ENCODE results near the gene PIK3R6.

Gene PIK3R6

DNA sequence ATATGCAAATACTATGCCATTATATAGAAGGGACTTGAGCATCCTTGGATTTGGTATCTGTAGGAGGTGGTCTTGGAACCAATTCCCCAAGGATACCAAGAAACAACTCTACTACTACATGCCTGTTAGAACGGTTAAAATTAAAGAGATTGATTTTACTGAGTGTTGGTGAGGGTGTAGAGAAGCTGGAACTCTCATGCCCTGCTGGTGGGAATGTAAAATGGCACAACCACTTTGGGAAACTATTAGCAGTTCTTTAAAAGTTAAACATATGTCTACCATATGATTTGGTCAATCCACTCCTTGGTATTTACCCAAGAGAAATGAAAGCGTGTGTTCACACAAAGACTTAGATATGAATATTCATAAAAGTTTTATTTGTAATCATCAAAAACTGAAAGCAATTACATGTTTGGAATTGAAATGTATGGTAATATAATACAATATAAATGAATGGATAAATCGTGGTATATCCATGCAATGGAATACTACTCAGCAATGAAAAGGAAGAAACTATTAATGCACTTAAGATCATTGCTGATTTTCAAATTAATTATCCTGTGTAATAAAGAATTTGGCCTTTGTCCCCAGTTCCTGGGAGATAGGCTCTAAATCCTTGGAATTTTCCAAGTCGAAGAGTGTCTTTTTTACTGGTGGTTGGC is 76.1 kb downstream of the PIK3R6 start:
- Histone ChIP-seq H3K36me3 (no peaks in the 10 kb centered on the region), H3K4me3 (no peak overlapping the region), H3K4me1 (peaks cover 15% of the 10 kb centered on the region)

DNA sequence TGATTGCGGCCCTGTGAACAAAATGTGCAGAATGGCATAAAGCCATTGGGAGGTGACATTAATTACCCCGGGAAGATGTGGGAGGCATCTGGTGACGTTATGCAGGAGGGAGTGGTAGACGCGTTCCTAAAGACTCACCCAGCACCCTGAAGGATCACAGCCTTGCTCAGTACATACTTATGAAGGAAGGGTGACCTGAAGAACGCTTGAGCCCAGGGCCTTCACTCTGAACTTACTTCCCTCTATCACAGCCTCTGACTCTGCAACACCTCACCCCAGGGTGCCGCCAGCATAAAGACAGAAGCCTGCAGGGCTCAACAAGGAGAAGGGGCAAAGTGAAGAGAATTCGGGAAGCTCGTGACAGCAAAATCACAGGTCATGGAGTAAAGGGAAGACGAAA is 77.7 kb downstream of the PIK3R6 start:
- Histone ChIP-seq H3K36me3 (no peaks in the 10 kb centered on the region), H3K9me3 (peaks cover 15% of the 10 kb centered on the region), H3K4me2 (0 out of 2 replicates have a peak overlapping the region, but pooled peaks have one; percentile 12)

More for the DNA sequence above, 76.1 kb downstream of the PIK3R6 start:
- Histone ChIP-seq H3K27me3 (no peaks in the 10 kb centered on the region), H3K9ac (no peak overlapping the region), H3K9me3 (peaks cover 15% of the 10 kb centered on the region), H4K20me1 (no peaks in the 10 kb centered on the region), H3K4me2 (no peak overlapping the region), H3K27ac (no peak overlapping the region)
- no peak for TF ChIP-seq Cebpa-rat (IDR thresholded peaks at IDR 0.05)

DNA sequence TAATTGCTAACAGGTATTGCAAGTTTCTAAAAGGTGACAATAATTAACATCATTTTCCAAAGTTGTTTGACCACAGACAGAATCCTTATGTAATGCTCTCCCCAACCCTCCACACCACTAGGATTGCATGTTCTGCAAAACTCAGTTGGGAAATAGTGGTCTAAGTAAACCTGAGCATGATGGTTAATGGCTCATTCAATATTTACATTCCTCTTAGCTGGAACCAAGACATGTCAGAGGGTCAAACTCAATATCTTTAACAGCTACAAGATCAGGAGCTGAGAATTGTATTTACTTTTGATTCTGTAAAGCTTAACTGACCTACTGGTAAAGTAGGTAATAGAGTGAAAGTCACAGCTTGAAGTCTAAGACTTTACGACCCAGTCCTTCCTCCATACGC is 78.5 kb downstream of the PIK3R6 start:
- Histone ChIP-seq H3K4me1 (peaks cover 6% of the 10 kb centered on the region), H3K27ac (no peak overlapping the region), H3K9ac (no peak overlapping the region), H4K20me1 (no peaks in the 10 kb centered on the region), H3K27me3 (no peaks in the 10 kb centered on the region), H3K36me3 (no peaks in the 10 kb centered on the region), H3K9me3 (peaks cover 15% of the 10 kb centered on the region), H3K4me3 (no peak overlapping the region), H3K4me2 (no peak overlapping the region)
- no peak for TF ChIP-seq Cebpa-rat (IDR thresholded peaks at IDR 0.05)

More for the DNA sequence above, 77.7 kb downstream of the PIK3R6 start:
- TF ChIP-seq Cebpa-rat (IDR thresholded peaks at IDR 0.05): no peak
- H3K9ac ChIP-seq: no peak overlapping the region
- peaks cover 10% of the 10 kb centered on the region for H3K4me1 ChIP-seq
- no peak overlapping the region for H3K4me3 ChIP-seq
- no peak overlapping the region for H3K27ac ChIP-seq
- no peaks in the 10 kb centered on the region for H3K27me3 ChIP-seq
- no peaks in the 10 kb centered on the region for H4K20me1 ChIP-seq

DNA sequence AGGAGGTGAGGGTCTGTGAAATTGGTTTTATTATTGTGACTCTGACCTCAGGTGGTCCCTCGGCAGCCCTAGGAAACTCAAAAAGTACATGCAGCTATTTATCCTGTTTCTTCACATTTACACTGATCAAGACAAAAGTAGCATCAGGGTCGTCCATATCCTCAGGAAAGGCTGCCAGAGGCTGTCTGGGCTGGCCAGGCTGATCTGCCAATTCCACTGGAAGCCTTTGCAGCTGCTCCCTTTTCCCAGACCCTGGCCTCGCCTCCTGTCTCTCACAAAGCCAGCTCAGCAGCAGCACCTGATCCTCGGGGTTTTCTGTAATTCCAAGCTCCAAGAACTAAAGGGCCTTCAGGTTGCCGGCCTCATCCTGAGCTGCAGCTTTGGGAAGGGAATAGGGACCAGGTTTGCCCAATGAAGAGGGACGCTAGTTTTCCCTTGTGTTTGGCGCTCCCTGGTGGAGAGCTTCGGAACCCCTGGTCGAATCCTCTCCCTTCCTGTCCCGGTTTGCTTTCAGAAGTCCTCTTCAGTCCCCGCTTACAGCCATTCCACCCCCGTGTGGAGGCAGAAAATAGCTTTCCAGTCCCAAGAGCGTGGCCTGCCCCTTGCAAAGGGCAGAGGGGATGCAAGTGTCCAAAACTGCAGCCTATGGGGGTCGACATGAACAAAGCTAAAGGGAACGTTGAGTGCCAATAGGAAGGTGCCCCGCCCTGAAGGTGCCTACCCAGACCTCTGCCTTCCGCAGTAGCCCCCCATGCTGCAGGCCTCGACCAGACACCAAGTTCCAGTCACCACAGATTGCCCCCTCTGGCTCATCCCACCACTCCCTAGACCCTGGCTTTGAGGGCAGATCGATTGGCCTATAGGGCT is 81.7 kb downstream of the PIK3R6 start:
- Histone ChIP-seq H3K4me1 (peaks cover 6% of the 10 kb centered on the region), H3K9me3 (no peaks in the 10 kb centered on the region), H4K20me1 (no peaks in the 10 kb centered on the region), H3K9ac (no peak overlapping the region), H3K27ac (no peak overlapping the region), H3K27me3 (no peaks in the 10 kb centered on the region), H3K36me3 (no peaks in the 10 kb centered on the region), H3K4me2 (no peak overlapping the region), H3K4me3 (no peak overlapping the region)
- no peak for TF ChIP-seq Cebpa-rat (IDR thresholded peaks at IDR 0.05)

DNA sequence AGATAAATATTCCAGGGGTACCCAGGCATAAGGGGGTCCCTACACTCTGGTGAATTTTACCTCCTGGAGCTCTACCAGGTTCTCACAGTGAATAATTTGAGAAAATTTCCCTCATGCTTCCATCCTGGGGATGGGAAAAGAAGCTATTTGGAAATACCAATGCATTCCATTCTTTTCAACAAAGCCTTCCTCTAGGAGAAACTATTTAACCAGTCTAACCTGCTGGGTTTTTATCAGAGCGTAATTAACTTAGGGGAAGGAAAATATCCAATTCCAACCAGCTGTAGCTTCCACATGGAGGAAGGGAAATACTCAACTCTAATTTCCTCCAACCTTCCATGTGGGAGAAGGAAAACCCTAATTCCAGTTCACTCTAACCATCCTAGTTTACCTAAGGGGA is 85.3 kb downstream of the PIK3R6 start:
- Histone ChIP-seq H3K27ac (no peak overlapping the region), H3K36me3 (no peaks in the 10 kb centered on the region), H3K9me3 (no peaks in the 10 kb centered on the region), H3K27me3 (no peaks in the 10 kb centered on the region), H4K20me1 (no peaks in the 10 kb centered on the region), H3K4me1 (peaks cover under 1% of the 10 kb centered on the region; the same call in 1 of the 2 replicates), H3K4me2 (no peak overlapping the region), H3K9ac (no peak overlapping the region), H3K4me3 (no peak overlapping the region)
- no peak for TF ChIP-seq Cebpa-rat (IDR thresholded peaks at IDR 0.05)

DNA sequence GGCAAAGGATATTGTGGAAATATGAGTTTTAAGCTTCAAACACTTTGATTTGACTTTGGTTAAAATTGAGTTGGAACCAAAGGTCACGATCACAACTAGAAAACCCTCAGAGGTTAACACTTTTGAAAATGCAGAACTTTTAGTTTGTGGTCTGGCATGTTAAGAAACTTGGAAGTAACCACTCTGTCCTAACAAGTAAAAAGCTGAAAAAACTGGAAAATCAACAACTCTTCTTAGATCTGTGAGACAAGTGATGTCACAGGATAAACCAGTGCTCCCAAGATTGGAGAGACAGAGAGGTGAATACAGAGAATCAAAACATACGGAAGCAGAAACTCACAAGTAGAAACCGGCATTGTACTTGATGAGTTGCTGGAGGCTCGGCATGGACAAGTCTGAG is 85.7 kb downstream of the PIK3R6 start:
- no peak overlapping the region for H3K4me2 ChIP-seq
- no peaks in the 10 kb centered on the region for H3K27me3 ChIP-seq
- H3K9me3 ChIP-seq: no peaks in the 10 kb centered on the region
- peaks cover 4% of the 10 kb centered on the region; the same call in 1 of the 2 replicates for H3K4me1 ChIP-seq
- TF ChIP-seq Cebpa-rat (IDR thresholded peaks at IDR 0.05): no peak
- H3K36me3 ChIP-seq: no peaks in the 10 kb centered on the region
- H3K9ac ChIP-seq: no peak overlapping the region
- H3K27ac ChIP-seq: no peak overlapping the region
- no peaks in the 10 kb centered on the region for H4K20me1 ChIP-seq
- H3K4me3 ChIP-seq: no peak overlapping the region

DNA sequence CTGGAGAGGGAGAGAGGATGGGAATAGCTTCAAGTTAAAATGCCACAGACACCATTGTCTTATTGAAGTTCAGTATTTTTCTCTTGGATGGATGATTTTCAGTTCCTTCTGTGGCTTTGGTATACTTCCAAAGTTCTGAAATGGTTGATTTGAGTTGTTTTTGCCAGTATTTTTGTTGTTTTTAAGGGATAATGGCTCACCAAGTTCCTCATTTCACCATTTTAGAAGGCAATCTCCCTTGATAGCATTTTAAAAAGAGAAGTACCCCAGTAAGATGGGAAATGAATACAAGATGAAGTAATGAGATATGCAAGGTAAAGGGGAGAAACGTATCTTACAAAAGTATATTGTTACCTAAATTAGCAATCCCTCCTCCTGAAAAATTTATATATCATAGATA is 90.6 kb downstream of the PIK3R6 start:
- H3K9me3 ChIP-seq: peaks cover 17% of the 10 kb centered on the region
- H4K20me1 ChIP-seq: no peaks in the 10 kb centered on the region
- H3K4me2 ChIP-seq: 0 out of 2 replicates have a peak overlapping the region, but pooled peaks have one; percentile 7
- no peaks in the 10 kb centered on the region for H3K27me3 ChIP-seq
- H3K27ac ChIP-seq: no peak overlapping the region
- no peak overlapping the region for H3K4me3 ChIP-seq
- peaks cover 8% of the 10 kb centered on the region; the same call in 1 of the 2 replicates for H3K4me1 ChIP-seq
- no peak for TF ChIP-seq Cebpa-rat (IDR thresholded peaks at IDR 0.05)
- no peaks in the 10 kb centered on the region for H3K36me3 ChIP-seq
- no peak overlapping the region for H3K9ac ChIP-seq

DNA sequence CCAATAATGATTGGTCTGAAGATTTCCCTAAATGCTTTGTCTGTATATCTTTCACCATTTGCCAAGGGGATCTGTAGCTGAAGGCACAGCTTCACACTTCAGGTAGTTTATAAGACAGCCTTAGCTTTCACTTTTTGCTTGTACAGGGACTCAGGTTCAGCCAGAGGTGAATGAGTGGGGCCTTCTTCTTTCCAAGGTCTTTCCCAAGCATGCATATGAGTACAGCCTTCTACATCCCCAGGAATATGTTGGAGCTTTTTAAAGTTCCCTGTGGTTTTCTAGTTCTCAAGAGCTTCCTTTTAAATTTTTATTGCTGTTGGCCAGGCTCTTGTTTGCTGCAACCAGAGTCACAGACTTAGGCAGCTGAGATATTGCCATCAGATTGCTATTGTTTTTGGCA is 91.2 kb downstream of the PIK3R6 start:
- TF ChIP-seq Cebpa-rat (IDR thresholded peaks at IDR 0.05): no peak
- no peak overlapping the region for H3K4me2 ChIP-seq
- H3K27me3 ChIP-seq: no peaks in the 10 kb centered on the region

DNA sequence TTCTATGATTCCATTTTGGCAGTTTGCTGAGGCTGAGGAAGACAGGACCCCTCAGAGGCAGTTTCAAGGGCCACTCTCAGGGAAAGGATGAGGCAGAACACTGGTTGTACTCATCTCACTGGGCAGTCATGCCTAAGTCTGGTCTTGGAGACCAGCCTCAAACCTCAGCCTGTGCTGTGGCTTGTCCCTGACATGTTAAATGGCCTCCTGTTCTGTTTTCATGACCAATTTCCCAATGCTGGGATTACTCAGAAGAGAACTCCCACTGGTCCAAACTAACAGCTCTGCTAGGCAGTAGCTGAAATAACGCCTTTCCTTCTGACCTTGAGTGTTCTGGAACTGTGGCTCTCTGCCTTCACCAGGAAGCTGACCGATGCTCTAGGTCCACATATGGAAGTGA is 100.7 kb downstream of the PIK3R6 start:
- Histone ChIP-seq H3K4me1 (no peaks in the 10 kb centered on the region), H3K4me2 (no peak overlapping the region), H3K9me3 (peaks cover 12% of the 10 kb centered on the region), H3K4me3 (no peak overlapping the region), H3K36me3 (no peaks in the 10 kb centered on the region), H3K27ac (no peak overlapping the region), H3K9ac (no peak overlapping the region), H4K20me1 (no peaks in the 10 kb centered on the region), H3K27me3 (no peaks in the 10 kb centered on the region)
- no peak for TF ChIP-seq Cebpa-rat (IDR thresholded peaks at IDR 0.05)

More for the DNA sequence above, 91.2 kb downstream of the PIK3R6 start:
- Histone ChIP-seq H4K20me1 (no peaks in the 10 kb centered on the region), H3K27ac (no peak overlapping the region), H3K4me3 (no peak overlapping the region), H3K9ac (no peak overlapping the region), H3K36me3 (no peaks in the 10 kb centered on the region), H3K4me1 (peaks cover 8% of the 10 kb centered on the region; the same call in 1 of the 2 replicates), H3K9me3 (peaks cover 17% of the 10 kb centered on the region)

DNA sequence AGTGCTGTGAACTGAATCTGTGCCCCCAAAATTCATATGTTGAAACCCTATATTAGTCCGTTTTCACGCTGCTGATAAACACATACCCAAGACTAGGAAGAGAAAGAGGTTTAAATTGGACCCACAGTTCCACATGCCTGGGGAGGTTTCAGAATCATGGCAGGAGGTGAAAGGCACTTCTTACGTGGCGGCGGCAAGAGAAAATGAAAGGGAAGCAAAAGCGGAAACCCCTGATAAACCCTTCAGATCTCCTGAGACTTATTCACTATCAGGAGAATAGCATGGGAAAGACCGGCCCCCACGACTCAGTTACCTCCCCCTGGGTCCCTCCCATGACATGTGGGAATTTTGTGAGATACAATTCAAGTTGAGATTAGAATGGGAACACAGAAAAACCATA is 105.5 kb downstream of the PIK3R6 start:
- H3K27me3 ChIP-seq: no peaks in the 10 kb centered on the region
- no peak overlapping the region for H3K4me3 ChIP-seq
- no peaks in the 10 kb centered on the region for H3K36me3 ChIP-seq
- peaks cover 15% of the 10 kb centered on the region for H3K9me3 ChIP-seq
- no peak overlapping the region for H3K27ac ChIP-seq
- H3K9ac ChIP-seq: no peak overlapping the region
- no peaks in the 10 kb centered on the region for H3K4me1 ChIP-seq
- no peak for TF ChIP-seq Cebpa-rat (IDR thresholded peaks at IDR 0.05)
- no peak overlapping the region for H3K4me2 ChIP-seq
- no peaks in the 10 kb centered on the region for H4K20me1 ChIP-seq
